ENCODE results near the gene CARM1.
"Not testable (repeated sequence)": the region's sequence is repeated elsewhere in the genome, so short reads cannot be mapped to it uniquely, and the experiment has no call there.

CARM1 gene

DNA sequence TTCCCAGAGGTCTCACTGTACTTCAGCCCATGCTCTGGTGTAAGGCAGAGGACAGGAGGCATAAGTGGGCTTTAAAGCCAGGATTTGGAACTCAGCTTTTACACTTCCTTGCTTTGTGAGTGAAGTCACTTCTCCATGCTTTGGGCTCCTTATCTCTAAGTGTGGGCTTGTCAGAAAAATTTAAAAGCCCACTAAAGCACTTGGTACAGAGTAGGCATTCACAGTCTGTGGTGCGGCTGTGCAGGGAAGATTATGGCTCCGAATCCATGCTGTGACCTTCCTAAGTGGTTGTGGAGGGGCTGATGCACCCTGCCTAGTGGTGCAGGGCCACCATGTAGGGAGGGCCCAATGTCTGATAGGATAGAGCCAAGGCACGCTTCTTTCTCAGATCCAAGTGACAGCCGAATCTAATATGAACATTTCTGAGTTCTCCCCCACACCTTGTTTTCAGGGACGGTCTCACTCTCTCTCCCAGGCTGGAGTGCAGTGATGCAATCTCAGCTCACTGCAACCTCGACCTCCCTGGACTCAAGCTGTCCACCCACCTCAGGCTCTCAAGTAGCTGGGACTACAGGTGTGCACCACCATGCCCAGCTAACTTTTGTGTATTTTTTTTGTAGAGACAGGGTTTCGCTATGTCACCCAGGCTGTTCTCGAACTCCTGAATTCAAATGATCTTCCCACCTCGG, 64.2 kb downstream of the CARM1 start:
- no peak for DNase-seq

DNA sequence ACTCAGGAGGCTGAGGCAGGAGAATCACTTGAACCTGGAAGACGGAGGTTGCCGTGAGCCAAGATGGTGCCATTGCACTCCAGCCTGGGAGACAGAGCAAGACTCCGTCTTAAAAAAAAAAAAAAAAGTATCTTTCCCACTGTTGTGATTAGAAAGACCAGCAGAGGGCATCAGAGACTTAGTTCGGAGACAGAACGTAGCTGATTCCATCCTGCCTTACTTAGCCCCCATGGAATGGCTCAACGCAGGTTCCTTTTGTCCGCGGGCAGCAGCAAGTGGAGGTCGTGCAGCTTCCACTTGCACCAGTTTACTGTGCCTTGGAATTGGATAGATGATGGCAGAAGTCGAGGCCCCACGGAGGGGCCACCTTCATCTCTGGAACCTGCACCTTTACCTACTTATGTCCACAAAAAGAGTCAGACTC, 65.3 kb downstream of the CARM1 start:
- DNase-seq, result peak; percentile 58

- not testable (repeated sequence) for DNase-seq
Measured at GRCh38 chr19:10941649-10942048, 70.3 kb downstream of the CARM1 start.

DNA sequence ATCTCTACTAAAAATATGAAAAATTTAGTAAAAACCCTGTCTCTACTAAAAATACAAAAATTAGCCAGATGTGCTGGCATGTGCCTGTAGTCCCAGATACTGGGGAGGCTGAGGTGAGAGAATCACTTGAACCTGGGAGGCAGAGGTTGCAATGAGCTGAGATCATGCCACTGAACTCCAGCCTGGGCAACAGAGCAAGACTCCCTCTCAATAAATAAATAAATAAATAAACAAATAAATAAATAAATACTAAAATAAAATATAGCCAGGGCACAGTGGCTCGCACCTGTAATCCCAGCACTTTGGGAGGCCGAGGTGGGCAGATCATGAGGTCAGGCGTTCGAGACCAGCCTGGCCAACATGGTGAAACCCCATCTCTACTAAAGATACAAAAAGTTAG, 72.1 kb downstream of the CARM1 start:
- DNase-seq, result not testable (repeated sequence)

DNA sequence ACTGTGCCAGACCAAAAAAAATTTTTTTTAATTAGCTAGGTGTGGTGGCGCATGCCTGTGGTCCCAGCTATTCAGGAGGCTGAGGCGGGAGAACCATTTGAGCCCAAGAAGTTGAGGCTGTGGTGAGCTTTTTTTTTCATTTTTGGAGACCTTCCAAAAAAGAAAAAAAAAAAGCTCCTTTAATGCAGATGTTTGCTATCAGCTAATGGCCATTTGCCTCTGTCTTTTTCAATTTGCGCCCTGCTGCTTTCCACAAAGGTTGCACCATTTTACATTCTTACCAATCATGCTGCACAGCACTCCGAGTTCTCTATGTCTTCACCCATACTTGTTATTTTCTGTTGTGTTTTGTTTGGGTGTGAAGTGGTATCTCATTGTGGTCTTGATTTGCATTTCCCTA, 73.9 kb downstream of the CARM1 start:
- no peak for DNase-seq

- DNase-seq, result no peak
Measured at GRCh38 chr19:10946958-10947657, 75.8 kb downstream of the CARM1 start.

DNA sequence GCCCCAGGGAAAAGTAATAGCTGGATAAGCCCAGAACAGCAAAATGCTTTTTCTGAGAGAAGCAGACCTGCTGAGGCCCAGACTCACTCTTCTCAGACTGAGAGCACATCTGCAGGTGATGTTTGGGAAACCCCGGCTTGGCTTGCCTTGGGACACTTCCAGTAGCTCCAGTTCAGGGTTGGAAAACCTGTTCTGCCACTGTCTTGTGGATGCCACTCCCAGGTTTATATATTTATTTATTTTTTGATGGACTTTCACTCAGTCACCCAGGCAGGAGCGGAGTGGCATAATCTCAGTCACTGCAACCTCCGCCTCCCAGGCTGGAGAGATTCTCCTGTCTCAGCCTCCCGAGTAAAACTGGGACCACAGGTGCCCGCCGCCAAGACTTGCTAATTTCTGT, 81.5 kb downstream of the CARM1 start:
- DNase-seq, result no peak

- DNase-seq, result not testable (repeated sequence)
Measured at GRCh38 chr19:10959277-10959968, 88.1 kb downstream of the CARM1 start.

DNA sequence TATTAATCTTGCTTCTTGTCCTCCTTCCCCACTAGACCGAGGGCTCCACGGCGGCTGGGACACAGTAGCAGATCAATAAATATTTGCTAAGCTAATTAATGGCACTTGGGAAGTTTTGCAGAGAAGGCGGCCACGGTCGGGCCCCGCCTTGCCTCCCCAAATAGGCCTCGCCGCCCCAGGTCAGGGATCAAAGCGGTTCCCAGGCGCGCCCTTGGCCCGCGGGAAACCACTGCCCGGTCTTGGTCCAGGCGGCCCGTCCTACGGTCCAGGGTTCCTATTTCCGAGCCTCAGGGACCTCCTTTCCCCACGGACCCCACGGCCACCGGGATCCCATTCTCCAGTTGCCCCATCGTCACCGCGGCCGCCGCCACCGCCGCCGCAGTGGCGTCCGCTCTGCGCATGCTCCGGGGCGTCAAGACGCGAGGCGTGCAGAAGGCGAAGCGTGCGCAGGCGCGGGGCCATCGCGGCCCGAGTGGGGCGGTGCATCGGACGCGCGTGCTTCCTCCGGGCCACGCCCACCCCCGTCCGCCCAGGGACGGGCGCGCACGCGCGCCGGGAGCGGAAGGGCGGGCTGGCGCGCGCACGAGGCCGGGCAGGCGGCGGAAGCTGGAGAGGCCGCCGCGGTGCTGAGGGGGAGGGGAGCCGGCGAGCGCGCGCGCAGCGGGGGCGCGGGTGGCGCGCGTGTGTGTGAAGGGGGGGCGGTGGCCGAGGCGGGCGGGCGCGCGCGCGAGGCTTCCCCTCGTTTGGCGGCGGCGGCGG, 89.1 kb downstream of the CARM1 start, which contains the start of gene SMARCA4:
Gene SMARCA4, plus strand, starts transcription at position 717 of the 759 bp plus-strand sequence. CDS start 23,122 bp downstream, outside the sequence.
- peak; percentile 70 for DNase-seq

DNA sequence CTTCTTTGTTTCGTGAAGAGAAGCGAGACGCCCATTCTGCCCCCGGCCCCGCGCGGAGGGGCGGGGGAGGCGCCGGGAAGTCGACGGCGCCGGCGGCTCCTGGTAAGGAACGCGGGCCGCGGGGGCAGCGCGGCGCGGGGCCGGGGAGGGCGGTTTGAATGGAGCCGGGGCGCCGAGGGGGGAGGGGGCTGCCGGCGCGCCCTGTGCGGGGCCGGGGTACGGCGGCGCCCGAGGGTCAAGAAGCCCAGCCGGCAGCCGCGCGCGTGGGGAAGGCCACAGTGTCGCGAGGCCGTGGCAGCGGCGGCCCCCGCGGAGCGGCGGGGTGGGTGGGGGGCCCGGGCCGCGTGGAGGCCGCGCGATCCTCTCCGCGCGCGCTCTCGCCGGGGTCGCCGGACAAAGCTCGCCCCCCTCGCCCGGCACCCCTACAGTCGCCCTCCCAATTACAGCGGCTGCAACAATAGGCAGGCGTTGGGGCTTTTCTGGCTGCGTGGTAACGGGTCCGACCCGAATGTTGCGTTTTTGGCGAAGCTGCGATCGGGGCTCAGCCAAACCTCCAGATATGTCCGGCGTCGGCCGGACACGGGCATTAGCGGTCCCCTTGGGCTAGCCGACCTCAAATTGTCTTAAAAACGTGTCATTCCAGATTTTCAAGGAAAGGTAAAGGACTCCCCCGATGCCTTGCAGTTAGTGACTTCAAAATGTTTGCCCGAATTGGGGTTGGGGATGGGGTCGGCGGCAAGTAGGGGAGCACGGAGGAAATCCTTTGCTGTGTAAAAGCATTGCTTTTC, 89.9 kb downstream of the CARM1 start:
- no peak for DNase-seq

DNA sequence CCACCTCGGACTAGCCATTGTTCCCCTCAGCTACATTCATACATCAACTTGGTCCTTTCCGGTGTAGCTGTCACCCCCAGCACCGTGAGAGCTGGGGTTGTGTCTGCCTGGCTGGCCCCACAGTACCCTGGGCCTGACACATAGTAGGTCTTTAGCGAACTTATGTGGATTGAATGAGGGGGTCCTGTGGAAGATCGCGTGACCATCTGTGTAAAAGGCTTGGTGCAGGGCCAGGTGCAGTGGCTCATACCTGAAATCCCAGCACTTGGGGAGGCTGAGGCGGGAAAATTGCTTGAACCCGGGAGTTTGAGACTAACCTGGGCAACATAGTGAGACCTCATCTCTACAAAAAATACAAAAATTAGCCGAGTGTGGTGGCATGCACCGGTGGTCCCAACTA, 91.5 kb downstream of the CARM1 start:
- DNase-seq, result no peak

DNA sequence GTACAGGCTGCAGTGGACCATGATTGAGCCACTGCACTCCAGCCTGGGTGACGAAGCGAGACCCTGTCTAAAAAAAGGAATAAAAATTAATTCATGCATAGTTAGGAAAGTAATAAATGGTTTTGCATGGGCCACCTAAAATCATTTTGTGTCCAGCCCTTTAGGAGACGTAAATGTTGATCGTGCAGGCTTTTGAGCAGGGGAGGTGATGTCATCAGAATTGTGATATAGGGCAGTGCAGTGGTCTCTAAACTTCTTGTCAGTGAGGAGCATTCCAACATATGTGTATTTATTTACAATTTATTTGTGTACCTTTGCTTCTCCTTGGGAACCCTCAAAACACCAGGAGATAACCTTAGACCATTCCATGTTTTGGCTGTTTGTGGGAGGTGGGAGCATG, 92.5 kb downstream of the CARM1 start:
- no peak for DNase-seq

DNA sequence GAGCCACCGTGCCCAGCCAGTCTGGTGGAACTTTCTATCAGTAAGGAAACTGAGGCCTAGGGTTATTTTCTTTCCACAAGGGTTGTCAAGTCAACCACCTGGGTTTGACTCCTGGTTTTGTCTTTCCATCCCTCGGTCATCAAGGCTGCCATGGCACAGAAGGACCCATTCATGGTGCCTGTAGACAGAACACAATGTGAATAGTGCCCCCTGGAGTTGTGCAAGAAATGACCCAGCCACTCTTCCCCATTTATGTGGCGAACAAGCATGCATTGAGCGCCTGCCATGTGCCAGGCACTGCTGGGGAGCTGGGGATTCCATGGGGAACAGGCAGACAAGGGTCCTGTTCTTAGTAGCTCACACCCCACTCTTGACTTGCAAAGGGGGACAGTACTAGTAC, 93.5 kb downstream of the CARM1 start:
- no peak for DNase-seq

- DNase-seq, result no peak
Measured at GRCh38 chr19:10965398-10965797, 94.0 kb downstream of the CARM1 start.

DNA sequence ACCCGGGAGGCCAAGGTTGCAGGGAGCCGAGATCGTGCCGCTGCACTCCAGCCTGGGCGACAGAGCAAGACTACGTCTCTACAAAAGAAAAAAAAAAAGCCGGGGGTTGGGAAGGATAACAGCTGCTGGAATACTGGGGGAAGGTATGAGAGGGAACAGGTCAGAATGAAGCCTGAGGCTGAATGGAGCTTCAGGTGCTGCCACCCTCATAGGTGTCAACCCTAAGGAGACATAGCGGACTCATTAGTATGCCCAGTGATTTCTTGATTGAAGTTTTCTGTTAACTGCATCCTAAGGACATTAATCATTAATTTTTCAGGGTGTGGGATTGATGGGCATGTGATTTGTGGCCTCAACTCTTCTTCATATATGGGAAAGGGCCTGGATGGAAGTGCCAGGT, 95.5 kb downstream of the CARM1 start:
- no peak for DNase-seq

DNA sequence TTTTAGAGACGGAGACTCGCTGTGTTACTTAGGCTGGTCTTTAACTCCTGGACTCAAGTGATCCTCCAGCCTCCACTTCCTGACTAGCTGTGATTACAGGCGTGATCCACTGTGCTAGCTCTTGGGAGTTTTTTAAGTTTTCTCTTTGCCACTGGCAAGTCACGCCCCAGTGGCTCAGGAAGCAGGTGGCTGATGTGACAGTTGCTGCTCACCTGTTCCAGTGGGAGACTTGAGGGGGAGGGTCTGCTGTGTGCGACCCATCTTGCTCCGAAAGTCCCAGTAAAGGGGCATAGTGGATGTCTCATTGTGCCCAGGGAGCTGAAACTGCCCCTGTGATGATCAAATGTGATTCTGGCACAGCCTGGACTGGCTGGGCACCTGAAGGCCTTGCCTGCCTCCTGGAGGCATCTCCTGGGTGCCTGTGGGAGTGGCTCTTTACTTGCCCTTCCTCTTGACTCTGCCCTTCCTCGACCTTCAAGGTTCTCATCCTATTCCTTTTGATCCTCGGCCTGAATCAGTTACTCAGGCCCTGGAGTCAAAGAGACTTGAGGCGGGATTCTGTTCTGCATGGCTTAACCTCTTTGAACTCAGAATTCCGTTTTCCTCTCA, 97.3 kb downstream of the CARM1 start:
- DNase-seq, result no peak

- no peak for DNase-seq
Measured at GRCh38 chr19:10971107-10971726, 99.9 kb downstream of the CARM1 start.

All from SHP77 treated with DMSO at 0.1 percent for 48 hours (cell line).